Sigmoid colon (tissue), 7 donors: ENCODE data around the gene FAM13A. TPM values are rescaled to one million over a fixed set of nuclear protein-coding genes. Genes with fewer than 3 reads are reported as not detected.

Experiments
- DNase-seq: peaks from one replicate; pipeline ENCODE4 v3.0.0-alpha.2; 2019
- H3K27ac ChIP-seq, 4 donors: fragments of 200-600 bp; sonication (generic); one replicate each; pipeline ENCODE4 v1.5.1; 2016 to 2019; ENCODE audit warnings: mild to moderate bottlenecking in 1 of 4
- H3K27me3 ChIP-seq, 3 donors: fragments of 200-600 bp; sonication (generic); one replicate each; pipeline ENCODE4 v1.5.1; 2019; ENCODE audit warnings: mild to moderate bottlenecking in 1 of 3
- H3K36me3 ChIP-seq, 4 donors: fragments of 200-600 bp; sonication (generic); one replicate each; pipeline ENCODE4 v1.5.1; 2016 to 2019
- H3K4me1 ChIP-seq, 4 donors: fragments of 200-600 bp; sonication (generic); one replicate each; pipeline ENCODE4 v1.5.1; 2017 to 2019
- H3K4me3 ChIP-seq, 4 donors: fragments of 200-600 bp; sonication (generic); one replicate each; pipeline ENCODE4 v1.5.1; 2017 to 2019; ENCODE audit warnings: mild to moderate bottlenecking in 2 of 4, moderate library complexity in 1 of 4
- H3K9me3 ChIP-seq, 4 donors: fragments of 200-600 bp in 3 of 4; sonication (generic) in 3 of 4; one replicate each; pipeline versions ENCODE4 v1.5.1 to v1.6.1; 2013 to 2019
- EP300 ChIP-seq, 4 donors: sonication (generic); formaldehyde crosslinking; IDR thresholded peaks; one replicate each; pipeline ENCODE4 v1.6.1; 2017; ENCODE audit warnings: antibody characterized with exemption in 4 of 4
- POLR2A ChIP-seq, 2 donors: fragments of 450-650 bp; IDR thresholded peaks; one replicate each; pipeline ENCODE4 v1.6.1; 2016; ENCODE audit warnings: antibody characterized with exemption in 2 of 2, mild to moderate bottlenecking in 2 of 2, moderate library complexity in 2 of 2
- POLR2AphosphoS5 ChIP-seq, 4 donors: sonication (generic); formaldehyde crosslinking; IDR thresholded peaks; one replicate each; pipeline ENCODE4 v1.6.1; 2017; ENCODE audit warnings: antibody characterized with exemption in 4 of 4
- WGBS, 2 donors: extraction: QIAGEN DNeasy Blood & Tissue Kit; methylation state at CpG; one replicate each; pipeline ENCODE4 v1.1.7; 2013; 5-methylcytosine and 5-hydroxymethylcytosine counted together
- intact Hi-C: fragments of 100-400 bp; cut with DNase I; formaldehyde crosslinking; loops from one replicate; pipeline ENCODE4 v1.15.1; 2023
- polyA plus RNA-seq, 3 donors: library from polyadenylated mRNA; stranded (reverse); fragments of 200-250 nt; gene quantifications; one replicate each; pipeline ENCODE4 v1.2.3, GENCODE V29; 2013
- total RNA-seq, 4 donors: library from RNA; depleted of rRNA; stranded (reverse); fragments of >200 nt; gene quantifications; one replicate each; pipeline ENCODE4 v1.1.0, GENCODE V29; 2016
- TF ChIP-seq, protein P1 (sequence below), 4 experiments: fragments of 450-650 bp in 3 of 4; fragments of 200-600 bp in 1 of 4; IDR thresholded peaks; one replicate each; pipeline ENCODE4 v1.5.1; 2016 to 2019; ENCODE audit warnings: antibody characterized with exemption in 4 of 4, mild to moderate bottlenecking in 3 of 4, moderate library complexity in 2 of 4
- donor health status: healthy with polysubstance abuse.
- donor health status: Bipolar disorder and iron deficiency.
- donor health status: healthy.

The FAM13A gene
- total and polyA plus RNA-seq, 7 donors: 9.9 to 49.7 (median 41.1) TPM

GRCh38 chr4:88981993-88982392 lies 75.0 kb downstream of the FAM13A start:
- Histone ChIP-seq H3K27me3 (no peaks in the 10 kb centered on the region), H3K36me3 (no peaks in the 10 kb centered on the region), H3K4me1 (no peaks in the 10 kb centered on the region), H3K4me3 (no peak overlapping the region), H3K9me3 (no peaks in the 10 kb centered on the region), H3K27ac (no peak overlapping the region)
- no peak for DNase-seq
- TF ChIP-seq, protein P1, sequence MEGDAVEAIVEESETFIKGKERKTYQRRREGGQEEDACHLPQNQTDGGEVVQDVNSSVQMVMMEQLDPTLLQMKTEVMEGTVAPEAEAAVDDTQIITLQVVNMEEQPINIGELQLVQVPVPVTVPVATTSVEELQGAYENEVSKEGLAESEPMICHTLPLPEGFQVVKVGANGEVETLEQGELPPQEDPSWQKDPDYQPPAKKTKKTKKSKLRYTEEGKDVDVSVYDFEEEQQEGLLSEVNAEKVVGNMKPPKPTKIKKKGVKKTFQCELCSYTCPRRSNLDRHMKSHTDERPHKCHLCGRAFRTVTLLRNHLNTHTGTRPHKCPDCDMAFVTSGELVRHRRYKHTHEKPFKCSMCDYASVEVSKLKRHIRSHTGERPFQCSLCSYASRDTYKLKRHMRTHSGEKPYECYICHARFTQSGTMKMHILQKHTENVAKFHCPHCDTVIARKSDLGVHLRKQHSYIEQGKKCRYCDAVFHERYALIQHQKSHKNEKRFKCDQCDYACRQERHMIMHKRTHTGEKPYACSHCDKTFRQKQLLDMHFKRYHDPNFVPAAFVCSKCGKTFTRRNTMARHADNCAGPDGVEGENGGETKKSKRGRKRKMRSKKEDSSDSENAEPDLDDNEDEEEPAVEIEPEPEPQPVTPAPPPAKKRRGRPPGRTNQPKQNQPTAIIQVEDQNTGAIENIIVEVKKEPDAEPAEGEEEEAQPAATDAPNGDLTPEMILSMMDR (IDR thresholded peaks at IDR 0.05): no peak
- TF ChIP-seq POLR2AphosphoS5 (IDR thresholded peaks at IDR 0.05): no peak
- no peak for TF ChIP-seq EP300 (IDR thresholded peaks at IDR 0.05)
- TF ChIP-seq POLR2A (IDR thresholded peaks at IDR 0.05): no peak
- intact Hi-C loops: no loop called here
- 93% methylated on average over 2 of the region's 2 CpGs for WGBS, 2 donors

- Histone ChIP-seq H3K27ac (no peak overlapping the region), H3K9me3 (no peaks in the 10 kb centered on the region), H3K27me3 (no peaks in the 10 kb centered on the region), H3K4me1 (peaks cover 0 to 3% (median 0%) of the 10 kb centered on the region in 4 donors), H3K36me3 (no peaks in the 10 kb centered on the region), H3K4me3 (no peak overlapping the region)
- no peak for TF ChIP-seq POLR2AphosphoS5 (IDR thresholded peaks at IDR 0.05)
- TF ChIP-seq, protein P1 (IDR thresholded peaks at IDR 0.05): no peak
- TF ChIP-seq POLR2A (IDR thresholded peaks at IDR 0.05): no peak
- no peak for TF ChIP-seq EP300 (IDR thresholded peaks at IDR 0.05)
- 91 to 92% methylated on average over 2 of the region's 2 CpGs for WGBS, 2 donors
- no peak for DNase-seq
- intact Hi-C loops: no loop called here
Measured at GRCh38 chr4:88981556-88981955, 75.4 kb downstream of the FAM13A start.

- TF ChIP-seq POLR2AphosphoS5 (IDR thresholded peaks at IDR 0.05) (no peak), EP300 (IDR thresholded peaks at IDR 0.05) (no peak), POLR2A (IDR thresholded peaks at IDR 0.05) (no peak)
- TF ChIP-seq, protein P1 (IDR thresholded peaks at IDR 0.05): no peak
- no peaks in the 10 kb centered on the region for H3K9me3 ChIP-seq
- intact Hi-C loops: no loop called here
- H3K27ac ChIP-seq: no peak overlapping the region
- H3K4me1 ChIP-seq: peaks cover 0 to 8% (median 0%) of the 10 kb centered on the region in 4 donors
- no peaks in the 10 kb centered on the region for H3K36me3 ChIP-seq
- 85 to 88% methylated on average over 2 of the region's 2 CpGs for WGBS, 2 donors
- DNase-seq: no peak
- no peaks in the 10 kb centered on the region for H3K27me3 ChIP-seq
- H3K4me3 ChIP-seq: no peak overlapping the region
Measured at GRCh38 chr4:88979276-88979675, 77.7 kb downstream of the FAM13A start.

DNA sequence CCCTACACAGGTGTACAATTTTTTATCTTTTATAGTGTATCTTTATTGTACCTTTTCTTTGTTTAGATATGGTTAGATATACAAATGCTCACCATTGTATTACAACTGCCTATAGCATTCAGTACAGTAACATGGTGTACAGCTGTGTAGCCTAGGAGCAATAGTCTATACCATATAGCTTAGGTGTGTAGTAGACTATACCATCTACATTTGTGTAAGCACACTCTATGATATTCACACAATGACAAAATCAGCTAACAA lies 80.3 kb downstream of the FAM13A start:
- Histone ChIP-seq H3K36me3 (no peaks in the 10 kb centered on the region), H3K9me3 (peaks cover 0 to 5% (median 0%) of the 10 kb centered on the region in 4 donors), H3K4me3 (no peak overlapping the region), H3K27ac (no peak overlapping the region), H3K4me1 (peaks cover 0 to 8% (median 0%) of the 10 kb centered on the region in 4 donors), H3K27me3 (no peaks in the 10 kb centered on the region)
- intact Hi-C loops: no loop called here
- no peak for TF ChIP-seq EP300 (IDR thresholded peaks at IDR 0.05)
- no peak for TF ChIP-seq POLR2AphosphoS5 (IDR thresholded peaks at IDR 0.05)
- no peak for TF ChIP-seq POLR2A (IDR thresholded peaks at IDR 0.05)
- TF ChIP-seq, protein P1 (IDR thresholded peaks at IDR 0.05): no peak
- no peak for DNase-seq

GRCh38 chr4:88975958-88976774 lies 80.8 kb downstream of the FAM13A start:
- Histone ChIP-seq H3K27ac (no peak overlapping the region), H3K36me3 (no peaks in the 10 kb centered on the region), H3K9me3 (peaks cover 0 to 5% (median 0%) of the 10 kb centered on the region in 4 donors), H3K27me3 (no peaks in the 10 kb centered on the region), H3K4me1 (peaks cover 0 to 8% (median 0%) of the 10 kb centered on the region in 4 donors), H3K4me3 (no peak overlapping the region)
- WGBS, 2 donors: 65 to 77% methylated on average over 6 of the region's 6 CpGs
- intact Hi-C loops: no loop called here
- DNase-seq: no peak
- TF ChIP-seq POLR2A (IDR thresholded peaks at IDR 0.05): no peak
- TF ChIP-seq, protein P1 (IDR thresholded peaks at IDR 0.05): no peak
- TF ChIP-seq EP300 (IDR thresholded peaks at IDR 0.05): no peak
- no peak for TF ChIP-seq POLR2AphosphoS5 (IDR thresholded peaks at IDR 0.05)
